B cell (primary cell): ENCODE results near the gene ZMIZ1. TPM values are rescaled to one million over a fixed set of nuclear protein-coding genes. Genes with fewer than 3 reads are reported as not detected.

Experiments
- ATAC-seq: fragments of 200-7000 bp; cut with Tn5 transposase; one replicate; pipeline ENCODE4 v1.10.0; 2021; ENCODE audit warnings: low read depth, mild to moderate bottlenecking, moderate number of reproducible peaks, moderate library complexity
- CTCF ChIA-PET: fragments of 350-600 bp; sonication (Branson Sonifier 250); formaldehyde crosslinking; loops from one replicate; lab custom pipeline; 2021; ENCODE audit warnings: antibody characterized with exemption, inconsistent platforms; lab: Charles Lee
- POLR2A ChIA-PET: fragments of 350-600 bp; sonication (Branson Sonifier 250); formaldehyde crosslinking; loops from one replicate; lab custom pipeline; 2021; ENCODE audit warnings: antibody characterized with exemption; lab: Charles Lee
- DNase-seq: peaks from one replicate; pipeline ENCODE4 v3.0.0; 2013
- H2AFZ ChIP-seq: 2 replicates; pipeline ENCODE4 v1.6.1; 2012; ENCODE audit warnings: mild to moderate bottlenecking, low read depth, low read length; ENCODE audit not compliant: insufficient read depth, poor library complexity, severe bottlenecking
- H3K27ac ChIP-seq, 2 donors: 1 replicate in 1 of 2; 2 replicates in 1 of 2; pipeline ENCODE4 v1.5.1; 2012 to 2013; ENCODE audit warnings: low read length in 2 of 2, mild to moderate bottlenecking in 2 of 2, moderate library complexity in 1 of 2
- H3K27me3 ChIP-seq, 4 experiments: fragments of 200-600 bp in 1 of 4; sonication (generic) in 1 of 4; replicated peaks in 1 of 4; 1 replicate in 2 of 4; 2 replicates in 2 of 4; pipeline versions ENCODE4 v1.6.1 to v1.7.0; 2013 to 2016; ENCODE audit warnings: low read length in 3 of 4, mild to moderate bottlenecking in 2 of 4, mixed read lengths in 1 of 4, moderate library complexity in 1 of 4; ENCODE audit not compliant: insufficient read depth in 4 of 4, control insufficient read depth in 3 of 4; ENCODE audit errors: control extremely low read depth in 1 of 4
- H3K36me3 ChIP-seq, 2 experiments: replicated peaks in 1 of 2; 1 replicate in 1 of 2; 2 replicates in 1 of 2; pipeline versions ENCODE4 v1.6.1 to v1.7.1; 2013; ENCODE audit warnings: low read length in 1 of 2; ENCODE audit not compliant: insufficient read depth in 2 of 2, control insufficient read depth in 1 of 2; ENCODE audit errors: control extremely low read depth in 1 of 2, extremely low read depth in 1 of 2
- H3K4me1 ChIP-seq, 2 donors: fragments of 200-600 bp in 1 of 2; sonication (generic) in 1 of 2; 1 replicate in 1 of 2; 2 replicates in 1 of 2; pipeline versions ENCODE4 v1.5.1 to v1.6.1; 2013 to 2017; ENCODE audit warnings: low read length in 2 of 2; ENCODE audit not compliant: control insufficient read depth in 2 of 2, insufficient read depth in 2 of 2
- H3K4me2 ChIP-seq: replicated peaks from 2 replicates; pipeline ENCODE3; 2012; ENCODE audit warnings: mild to moderate bottlenecking, low read depth, low read length; ENCODE audit not compliant: poor library complexity, severe bottlenecking
- H3K4me3 ChIP-seq, 5 experiments: fragments of 200-600 bp in 1 of 5; sonication (generic) in 1 of 5; 1 replicate in 3 of 5; 2 replicates in 2 of 5; pipeline versions ENCODE4 v1.5.1 to v1.7.0; 2011 to 2016; ENCODE audit warnings: low read length in 4 of 5, mild to moderate bottlenecking in 4 of 5, low read depth in 2 of 5, control low read depth in 1 of 5, moderate library complexity in 1 of 5; ENCODE audit not compliant: insufficient read depth in 1 of 5; ENCODE audit errors: control extremely low read depth in 1 of 5, extremely low read depth in 1 of 5
- H3K79me2 ChIP-seq: fragments of 200-600 bp; sonication (generic); one replicate; pipeline ENCODE4 v1.6.0; 2016; ENCODE audit warnings: low read length; ENCODE audit not compliant: control insufficient read depth, insufficient read depth
- H3K9ac ChIP-seq: fragments of 200-600 bp; sonication (generic); 2 replicates; pipeline ENCODE4 v1.6.1; 2017; ENCODE audit warnings: mild to moderate bottlenecking, low read length, moderate library complexity
- H3K9me3 ChIP-seq, 3 donors: one replicate each; pipeline versions ENCODE4 v1.6.1 to v1.7.1; 2013; ENCODE audit warnings: low read length in 2 of 3; ENCODE audit not compliant: control insufficient read depth in 2 of 3, insufficient read depth in 1 of 3; ENCODE audit errors: control extremely low read depth in 1 of 3
- H4K20me1 ChIP-seq: 2 replicates; pipeline ENCODE4 v1.6.0; 2012; ENCODE audit warnings: mild to moderate bottlenecking, low read length; ENCODE audit not compliant: insufficient read depth, control insufficient read depth, poor library complexity, severe bottlenecking
- H3K27ac Mint-ChIP-seq: one replicate; pipeline ENCODE4 v1.8.0; 2021; ENCODE audit warnings: mixed read lengths
- H3K27me3 Mint-ChIP-seq: one replicate; pipeline ENCODE4 v1.8.0; 2021; ENCODE audit warnings: mixed read lengths
- H3K4me1 Mint-ChIP-seq: one replicate; pipeline ENCODE4 v1.8.0; 2021; ENCODE audit warnings: mixed read lengths
- H3K4me3 Mint-ChIP-seq: one replicate; pipeline ENCODE4 v1.8.0; 2021; ENCODE audit warnings: mixed read lengths
- H3K9me3 Mint-ChIP-seq: one replicate; pipeline ENCODE4 v1.8.0; 2022; ENCODE audit warnings: mixed read lengths; ENCODE audit not compliant: insufficient read depth
- EZH2 ChIP-seq: IDR thresholded peaks from 2 replicates; pipeline ENCODE4 v1.6.1; 2012; ENCODE audit warnings: borderline replicate concordance, low read depth, mild to moderate bottlenecking, moderate library complexity, low read length; ENCODE audit not compliant: insufficient read depth, poor library complexity, severe bottlenecking
- WGBS: methylation state at CpG from one replicate; pipeline ENCODE4 v1.1.5; 2013; ENCODE audit warnings: missing lambda C conversion rate; ENCODE audit not compliant: insufficient coverage; 5-methylcytosine and 5-hydroxymethylcytosine counted together
- intact Hi-C: fragments of 100-400 bp; cut with micrococcal nuclease; formaldehyde crosslinking; loops from one replicate; pipeline ENCODE4 v1.10.0; 2022
- polyA plus RNA-seq: library from polyadenylated mRNA; depleted of rRNA; stranded (reverse); fragments of >200 nt; gene quantifications from 2 replicates; pipeline ENCODE4 v1.2.3, GENCODE V29; 2012
- total RNA-seq, 2 donors: library from RNA; stranded (reverse); fragments of 120-200 nt in 1 of 2; gene quantifications; 1 replicate in 1 of 2; 2 replicates in 1 of 2; pipeline versions ENCODE4 v1.2.3 to v1.2.4, GENCODE V29; 2013 to 2022
- TF ChIP-seq, protein P1 (sequence below): fragments of 200-600 bp; IDR thresholded peaks from one replicate; pipeline ENCODE4 v1.8.0; 2022; ENCODE audit warnings: antibody characterized with exemption, mild to moderate bottlenecking

ZMIZ1 gene
- total and polyA plus RNA-seq, 2 donors (not counting 1 experiment from before 2014, with no cell fraction given) = 14.3 to 64.9 TPM

DNA sequence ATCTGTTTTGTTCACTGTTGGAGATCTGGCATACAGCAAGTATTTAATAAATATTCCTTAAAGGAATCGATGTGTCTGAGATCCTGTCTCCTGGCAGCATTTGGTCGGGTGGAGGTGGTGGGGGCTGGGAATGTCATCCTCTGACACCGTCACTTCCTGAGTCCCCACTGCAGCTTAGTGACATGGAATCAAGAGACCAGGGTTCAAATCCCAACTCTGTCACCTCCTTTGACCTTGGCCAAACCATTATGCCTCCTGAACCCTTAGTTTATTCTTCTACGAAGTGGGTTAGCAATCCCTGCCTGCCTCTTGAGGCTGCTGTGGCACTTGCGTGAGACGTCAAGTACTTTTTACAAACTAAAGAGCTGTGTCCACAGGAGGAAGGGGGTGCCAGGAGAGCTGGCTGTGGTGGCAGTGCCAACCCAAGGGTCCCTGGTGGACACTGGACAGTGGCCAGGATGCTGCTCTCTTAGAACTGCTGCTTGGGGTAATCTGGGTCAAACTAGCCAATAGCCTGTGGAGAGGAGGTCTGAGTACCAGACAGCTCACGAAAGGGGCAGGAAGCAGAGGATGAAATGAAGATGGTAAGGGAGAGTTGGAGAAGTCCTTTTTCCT lies 8.0 kb upstream of the ZMIZ1 start:
- Histone ChIP-seq H3K9me3 (no peaks in the 10 kb centered on the region), H2AFZ (no peak overlapping the region), H3K4me2 (no peak overlapping the region), H3K4me1 (peaks cover 0 to 4% of the 10 kb centered on the region in 2 donors), H3K9ac (no peak overlapping the region), H3K27me3 (peaks cover 0 to 9% (median 1%) of the 10 kb centered on the region in 4 experiments), H3K36me3 (no peaks in the 10 kb centered on the region), H3K4me3 (no peak overlapping the region), H3K79me2 (no peaks in the 10 kb centered on the region), H3K27ac (no peak overlapping the region), H4K20me1 (no peaks in the 10 kb centered on the region)
- H3K9me3 Mint-ChIP-seq = no peaks in the 10 kb centered on the region
- ChIA-PET POLR2A (no interaction called here), CTCF (no interaction called here)
- peaks cover 25% of the 10 kb centered on the region for H3K27me3 Mint-ChIP-seq
- DNase-seq (no peak), ATAC-seq (no peak)
- no peak overlapping the region for H3K4me3 Mint-ChIP-seq
- 94% methylated on average over 4 of the region's 7 CpGs for WGBS
- no peak overlapping the region for H3K27ac Mint-ChIP-seq
- peaks cover 8% of the 10 kb centered on the region for H3K4me1 Mint-ChIP-seq
- no peak for TF ChIP-seq EZH2
- TF ChIP-seq, protein P1, sequence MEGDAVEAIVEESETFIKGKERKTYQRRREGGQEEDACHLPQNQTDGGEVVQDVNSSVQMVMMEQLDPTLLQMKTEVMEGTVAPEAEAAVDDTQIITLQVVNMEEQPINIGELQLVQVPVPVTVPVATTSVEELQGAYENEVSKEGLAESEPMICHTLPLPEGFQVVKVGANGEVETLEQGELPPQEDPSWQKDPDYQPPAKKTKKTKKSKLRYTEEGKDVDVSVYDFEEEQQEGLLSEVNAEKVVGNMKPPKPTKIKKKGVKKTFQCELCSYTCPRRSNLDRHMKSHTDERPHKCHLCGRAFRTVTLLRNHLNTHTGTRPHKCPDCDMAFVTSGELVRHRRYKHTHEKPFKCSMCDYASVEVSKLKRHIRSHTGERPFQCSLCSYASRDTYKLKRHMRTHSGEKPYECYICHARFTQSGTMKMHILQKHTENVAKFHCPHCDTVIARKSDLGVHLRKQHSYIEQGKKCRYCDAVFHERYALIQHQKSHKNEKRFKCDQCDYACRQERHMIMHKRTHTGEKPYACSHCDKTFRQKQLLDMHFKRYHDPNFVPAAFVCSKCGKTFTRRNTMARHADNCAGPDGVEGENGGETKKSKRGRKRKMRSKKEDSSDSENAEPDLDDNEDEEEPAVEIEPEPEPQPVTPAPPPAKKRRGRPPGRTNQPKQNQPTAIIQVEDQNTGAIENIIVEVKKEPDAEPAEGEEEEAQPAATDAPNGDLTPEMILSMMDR = no peak
- intact Hi-C loops = no loop called here

DNA sequence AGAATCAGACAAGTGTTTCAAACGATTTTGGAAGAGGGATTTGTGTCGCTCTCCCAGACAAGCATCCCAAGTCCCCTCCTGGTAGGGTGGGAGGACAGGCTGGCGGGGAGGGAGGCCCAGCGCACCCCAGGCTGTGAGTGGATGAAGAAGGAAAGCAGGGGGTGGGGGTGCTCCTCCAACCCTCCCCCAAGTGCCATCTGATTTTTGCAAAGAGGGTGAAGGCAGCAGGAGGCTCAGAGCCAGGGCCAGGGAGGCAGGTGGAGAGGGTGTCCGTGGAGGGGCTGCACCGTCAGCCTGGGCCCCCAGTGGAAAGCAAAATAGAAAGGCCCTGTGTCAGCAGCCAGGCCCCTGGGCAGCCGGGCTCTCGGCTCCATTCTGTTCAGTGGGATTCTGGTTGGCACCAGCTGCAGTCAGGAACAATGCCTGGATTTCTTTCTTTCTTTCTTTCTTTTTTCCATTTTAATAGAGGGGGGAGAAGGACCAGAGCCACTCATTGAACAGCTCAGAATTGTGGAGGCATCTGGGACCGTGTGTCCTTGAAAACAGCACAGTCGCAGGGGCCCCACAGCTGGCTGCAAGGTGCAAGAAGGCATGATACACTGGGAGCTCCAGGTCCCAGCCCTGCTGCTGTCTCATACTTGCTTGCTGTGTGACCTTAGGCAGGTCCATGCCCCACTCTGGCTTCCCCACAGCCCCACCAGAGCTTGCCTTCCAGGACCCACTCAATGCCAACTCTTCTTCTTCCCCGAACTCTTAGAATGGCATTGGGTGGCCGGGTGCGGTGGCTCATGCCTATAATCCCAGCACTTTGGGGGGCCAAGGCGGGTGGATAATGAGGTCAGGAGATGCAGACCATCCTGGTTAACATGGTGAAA lies 7.1 kb upstream of the ZMIZ1 start:
- CTCF ChIA-PET = no interaction called here
- H3K36me3 ChIP-seq = no peaks in the 10 kb centered on the region
- Mint-ChIP-seq H3K27me3 (peaks cover 24% of the 10 kb centered on the region), H3K27ac (peak overlapping the region; percentile 8), H3K4me1 (peaks cover 8% of the 10 kb centered on the region), H3K9me3 (no peaks in the 10 kb centered on the region), H3K4me3 (no peak overlapping the region)
- no peak overlapping the region for H3K4me2 ChIP-seq
- H3K9ac ChIP-seq = no peak overlapping the region
- peaks cover 0 to 10% of the 10 kb centered on the region in 2 donors for H3K4me1 ChIP-seq
- 98% methylated on average over 4 of the region's 14 CpGs for WGBS
- no peak overlapping the region for H2AFZ ChIP-seq
- no peaks in the 10 kb centered on the region for H3K79me2 ChIP-seq
- no peak overlapping the region for H3K27ac ChIP-seq
- POLR2A ChIA-PET = no interaction called here
- H4K20me1 ChIP-seq = no peaks in the 10 kb centered on the region
- H3K27me3 ChIP-seq = peaks cover 0 to 5% (median 1%) of the 10 kb centered on the region in 4 experiments
- DNase-seq (no peak), ATAC-seq (no peak)
- TF ChIP-seq, protein P1 = no peak
- TF ChIP-seq EZH2 = no peak
- H3K9me3 ChIP-seq = no peaks in the 10 kb centered on the region
- no peak overlapping the region for H3K4me3 ChIP-seq
- intact Hi-C loops = no loop called here
